ENCODE measurements around the gene INPP5J.

DNA sequence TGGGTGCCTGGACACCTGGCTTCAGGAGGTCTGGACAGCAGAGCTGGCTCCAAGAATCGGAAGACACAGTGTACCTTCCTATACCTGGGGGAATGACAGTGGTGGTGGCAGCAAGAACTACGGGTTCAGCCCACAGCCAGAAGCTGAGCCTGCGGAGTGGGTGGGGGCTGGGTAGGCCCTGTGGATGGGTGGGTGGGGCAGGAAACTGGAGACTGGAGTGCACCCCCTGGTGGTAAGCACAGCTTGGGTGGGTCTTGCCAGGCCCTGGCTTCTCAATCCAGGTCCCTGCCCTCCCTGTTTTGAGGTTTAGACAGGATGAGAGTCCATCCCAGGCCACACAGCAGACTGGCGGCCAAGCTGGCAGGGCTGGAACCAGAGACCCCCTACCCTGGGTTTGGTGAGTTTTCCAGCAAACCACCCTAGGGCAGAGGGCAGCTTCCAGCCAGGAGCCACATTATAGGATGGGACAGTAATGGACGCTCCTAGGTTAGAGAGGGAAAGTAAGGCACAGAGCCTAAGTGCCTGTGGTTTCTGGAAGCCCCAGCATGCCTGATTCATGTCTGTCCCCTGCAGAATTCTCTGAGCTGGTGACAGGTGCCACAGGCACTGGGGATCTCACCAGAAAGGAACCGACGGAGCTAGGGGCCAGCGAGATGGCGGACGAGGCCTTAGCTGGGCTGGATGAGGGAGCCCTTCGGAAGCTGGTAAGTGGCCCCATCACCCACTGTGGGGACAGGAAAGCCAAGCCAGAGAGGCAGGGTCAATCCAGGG lies 40.0 kb upstream of the INPP5J start:
- TF ChIP-seq, protein P1, sequence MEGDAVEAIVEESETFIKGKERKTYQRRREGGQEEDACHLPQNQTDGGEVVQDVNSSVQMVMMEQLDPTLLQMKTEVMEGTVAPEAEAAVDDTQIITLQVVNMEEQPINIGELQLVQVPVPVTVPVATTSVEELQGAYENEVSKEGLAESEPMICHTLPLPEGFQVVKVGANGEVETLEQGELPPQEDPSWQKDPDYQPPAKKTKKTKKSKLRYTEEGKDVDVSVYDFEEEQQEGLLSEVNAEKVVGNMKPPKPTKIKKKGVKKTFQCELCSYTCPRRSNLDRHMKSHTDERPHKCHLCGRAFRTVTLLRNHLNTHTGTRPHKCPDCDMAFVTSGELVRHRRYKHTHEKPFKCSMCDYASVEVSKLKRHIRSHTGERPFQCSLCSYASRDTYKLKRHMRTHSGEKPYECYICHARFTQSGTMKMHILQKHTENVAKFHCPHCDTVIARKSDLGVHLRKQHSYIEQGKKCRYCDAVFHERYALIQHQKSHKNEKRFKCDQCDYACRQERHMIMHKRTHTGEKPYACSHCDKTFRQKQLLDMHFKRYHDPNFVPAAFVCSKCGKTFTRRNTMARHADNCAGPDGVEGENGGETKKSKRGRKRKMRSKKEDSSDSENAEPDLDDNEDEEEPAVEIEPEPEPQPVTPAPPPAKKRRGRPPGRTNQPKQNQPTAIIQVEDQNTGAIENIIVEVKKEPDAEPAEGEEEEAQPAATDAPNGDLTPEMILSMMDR (conservative IDR thresholded peaks at IDR 0.05; ENCODE audit: low read depth in 2 of 2): peak; percentile 56 to 70
- TF ChIP-seq NANOG (IDR thresholded peaks at IDR 0.05; ENCODE audit: borderline replicate concordance): no peak
- no peak for TF ChIP-seq EZH2 (IDR thresholded peaks at IDR 0.05; ENCODE audit: low read depth, unreplicated experiment)
- no peak for TF ChIP-seq STAT1 (IDR thresholded peaks at IDR 0.05; ENCODE audit: unreplicated experiment)
- TF ChIP-seq, protein P2, sequence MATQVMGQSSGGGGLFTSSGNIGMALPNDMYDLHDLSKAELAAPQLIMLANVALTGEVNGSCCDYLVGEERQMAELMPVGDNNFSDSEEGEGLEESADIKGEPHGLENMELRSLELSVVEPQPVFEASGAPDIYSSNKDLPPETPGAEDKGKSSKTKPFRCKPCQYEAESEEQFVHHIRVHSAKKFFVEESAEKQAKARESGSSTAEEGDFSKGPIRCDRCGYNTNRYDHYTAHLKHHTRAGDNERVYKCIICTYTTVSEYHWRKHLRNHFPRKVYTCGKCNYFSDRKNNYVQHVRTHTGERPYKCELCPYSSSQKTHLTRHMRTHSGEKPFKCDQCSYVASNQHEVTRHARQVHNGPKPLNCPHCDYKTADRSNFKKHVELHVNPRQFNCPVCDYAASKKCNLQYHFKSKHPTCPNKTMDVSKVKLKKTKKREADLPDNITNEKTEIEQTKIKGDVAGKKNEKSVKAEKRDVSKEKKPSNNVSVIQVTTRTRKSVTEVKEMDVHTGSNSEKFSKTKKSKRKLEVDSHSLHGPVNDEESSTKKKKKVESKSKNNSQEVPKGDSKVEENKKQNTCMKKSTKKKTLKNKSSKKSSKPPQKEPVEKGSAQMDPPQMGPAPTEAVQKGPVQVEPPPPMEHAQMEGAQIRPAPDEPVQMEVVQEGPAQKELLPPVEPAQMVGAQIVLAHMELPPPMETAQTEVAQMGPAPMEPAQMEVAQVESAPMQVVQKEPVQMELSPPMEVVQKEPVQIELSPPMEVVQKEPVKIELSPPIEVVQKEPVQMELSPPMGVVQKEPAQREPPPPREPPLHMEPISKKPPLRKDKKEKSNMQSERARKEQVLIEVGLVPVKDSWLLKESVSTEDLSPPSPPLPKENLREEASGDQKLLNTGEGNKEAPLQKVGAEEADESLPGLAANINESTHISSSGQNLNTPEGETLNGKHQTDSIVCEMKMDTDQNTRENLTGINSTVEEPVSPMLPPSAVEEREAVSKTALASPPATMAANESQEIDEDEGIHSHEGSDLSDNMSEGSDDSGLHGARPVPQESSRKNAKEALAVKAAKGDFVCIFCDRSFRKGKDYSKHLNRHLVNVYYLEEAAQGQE (IDR thresholded peaks at IDR 0.05; ENCODE audit: unreplicated experiment): no peak

All from GM23338 (cell line).